ENCODE measurements around the gene GZF1. TPM values are rescaled to one million over a fixed set of nuclear protein-coding genes. Genes with fewer than 3 reads are reported as not detected.

GZF1 gene
- total RNA-seq, 1 donor from 2014 or later, result 24.9 TPM

DNA sequence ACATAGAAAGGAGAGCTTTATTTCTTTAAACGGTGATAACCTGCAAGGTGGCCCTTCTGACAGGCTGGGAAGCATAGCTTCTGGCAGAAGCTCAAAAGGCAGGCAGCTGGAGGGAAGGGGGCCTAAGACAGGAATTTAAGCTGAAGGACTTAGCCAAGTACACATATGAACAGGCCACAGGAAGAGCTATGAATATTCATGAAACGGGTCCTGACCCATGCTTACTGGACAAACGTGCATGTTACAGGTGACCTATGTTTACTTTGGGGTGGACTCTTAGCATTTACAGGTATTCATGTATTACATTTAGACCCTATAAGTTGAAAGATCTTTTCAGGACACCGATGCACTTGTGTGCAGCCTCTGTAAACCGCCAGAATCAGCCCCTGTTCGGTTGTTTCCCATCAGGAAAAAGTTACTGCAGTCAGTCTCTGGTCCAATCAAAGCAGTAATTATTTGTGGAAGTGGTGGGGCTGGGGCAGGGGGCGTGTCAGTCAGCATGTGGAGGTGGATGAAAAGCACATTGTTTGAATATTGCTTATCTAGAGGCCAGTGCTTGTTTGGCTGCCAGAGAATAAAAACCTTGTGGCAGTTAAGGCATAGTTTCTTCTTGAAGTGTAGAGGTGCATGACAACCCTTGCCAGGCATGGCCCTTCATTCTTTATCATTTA lies 2.9 kb upstream of the GZF1 start:
- TF ChIP-seq, protein P1, sequence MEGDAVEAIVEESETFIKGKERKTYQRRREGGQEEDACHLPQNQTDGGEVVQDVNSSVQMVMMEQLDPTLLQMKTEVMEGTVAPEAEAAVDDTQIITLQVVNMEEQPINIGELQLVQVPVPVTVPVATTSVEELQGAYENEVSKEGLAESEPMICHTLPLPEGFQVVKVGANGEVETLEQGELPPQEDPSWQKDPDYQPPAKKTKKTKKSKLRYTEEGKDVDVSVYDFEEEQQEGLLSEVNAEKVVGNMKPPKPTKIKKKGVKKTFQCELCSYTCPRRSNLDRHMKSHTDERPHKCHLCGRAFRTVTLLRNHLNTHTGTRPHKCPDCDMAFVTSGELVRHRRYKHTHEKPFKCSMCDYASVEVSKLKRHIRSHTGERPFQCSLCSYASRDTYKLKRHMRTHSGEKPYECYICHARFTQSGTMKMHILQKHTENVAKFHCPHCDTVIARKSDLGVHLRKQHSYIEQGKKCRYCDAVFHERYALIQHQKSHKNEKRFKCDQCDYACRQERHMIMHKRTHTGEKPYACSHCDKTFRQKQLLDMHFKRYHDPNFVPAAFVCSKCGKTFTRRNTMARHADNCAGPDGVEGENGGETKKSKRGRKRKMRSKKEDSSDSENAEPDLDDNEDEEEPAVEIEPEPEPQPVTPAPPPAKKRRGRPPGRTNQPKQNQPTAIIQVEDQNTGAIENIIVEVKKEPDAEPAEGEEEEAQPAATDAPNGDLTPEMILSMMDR (IDR thresholded peaks at IDR 0.05; ENCODE audit: borderline replicate concordance), result no peak
- H3K27ac ChIP-seq (replicated peaks), result peak overlapping the region; percentile 100
- H3K36me3 ChIP-seq, result peaks cover 8% of the 10 kb centered on the region
- peak overlapping the region; percentile 78 for H3K4me3 ChIP-seq
- no peak for DNase-seq
- H3K9me3 ChIP-seq (replicated peaks), result no peaks in the 10 kb centered on the region
- no peaks in the 10 kb centered on the region for H3K27me3 ChIP-seq (ENCODE audit: low read depth)
- intact Hi-C loops (cut with micrococcal nuclease), result no loop called here
- H3K4me1 ChIP-seq, result peaks cover 71% of the 10 kb centered on the region

DNA sequence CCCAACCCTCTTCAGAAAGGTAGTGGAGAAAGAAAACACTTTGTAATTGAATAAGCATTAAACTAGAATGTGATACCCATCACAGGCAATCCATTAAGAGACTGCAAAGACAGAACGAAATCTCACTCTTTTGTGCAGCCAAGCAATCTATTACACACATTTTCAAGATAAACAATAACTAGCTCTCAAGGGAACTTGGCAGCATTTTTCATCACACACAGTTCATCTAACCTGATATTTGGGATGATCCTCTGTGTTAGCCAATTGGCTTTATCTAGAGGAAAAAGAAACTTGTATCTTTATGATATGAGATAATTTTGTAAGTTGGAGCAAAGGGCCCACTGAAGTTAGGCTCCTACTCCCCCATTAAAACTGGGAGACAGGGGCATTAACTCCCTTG lies 1.5 kb upstream of the GZF1 start:
- Histone ChIP-seq H3K27me3 (ENCODE audit: low read depth) (no peaks in the 10 kb centered on the region), H3K9me3 (replicated peaks) (no peaks in the 10 kb centered on the region), H3K4me3 (peak overlapping the region; percentile 91), H3K4me1 (peaks cover 86% of the 10 kb centered on the region), H3K36me3 (peaks cover 16% of the 10 kb centered on the region), H3K27ac (replicated peaks) (peak overlapping the region; percentile 100)
- DNase-seq, result no peak
- intact Hi-C loops (cut with micrococcal nuclease), result no loop called here
- TF ChIP-seq, protein P1 (IDR thresholded peaks at IDR 0.05; ENCODE audit: borderline replicate concordance), result no peak

DNA sequence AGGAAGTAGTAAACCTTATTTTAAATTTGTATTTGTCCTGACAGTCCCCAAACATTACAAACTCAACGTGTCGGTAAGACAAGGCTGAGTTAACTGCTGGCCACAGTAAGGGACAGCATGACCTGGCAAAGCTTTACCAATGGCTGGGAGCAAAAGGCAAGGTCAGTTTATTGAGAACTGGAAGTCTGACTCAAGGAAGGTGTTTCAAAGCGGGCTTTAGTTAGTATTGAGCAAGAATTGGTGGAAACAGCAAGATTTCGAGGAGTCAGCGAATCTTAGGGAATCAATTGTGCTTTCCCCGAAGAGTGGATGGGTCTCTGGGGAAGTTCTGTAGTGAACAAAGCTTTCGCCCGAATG lies 885 bp upstream of the GZF1 start:
- intact Hi-C loops (cut with micrococcal nuclease), result no loop called here
- H3K36me3 ChIP-seq, result peaks cover 21% of the 10 kb centered on the region
- H3K4me1 ChIP-seq, result peaks cover 88% of the 10 kb centered on the region
- H3K9me3 ChIP-seq (replicated peaks), result no peaks in the 10 kb centered on the region
- H3K27ac ChIP-seq (replicated peaks), result peak overlapping the region; percentile 100
- TF ChIP-seq, protein P1 (IDR thresholded peaks at IDR 0.05; ENCODE audit: borderline replicate concordance), result no peak
- no peak for DNase-seq
- H3K27me3 ChIP-seq (ENCODE audit: low read depth), result no peaks in the 10 kb centered on the region
- H3K4me3 ChIP-seq, result peak overlapping the region; percentile 91

DNA sequence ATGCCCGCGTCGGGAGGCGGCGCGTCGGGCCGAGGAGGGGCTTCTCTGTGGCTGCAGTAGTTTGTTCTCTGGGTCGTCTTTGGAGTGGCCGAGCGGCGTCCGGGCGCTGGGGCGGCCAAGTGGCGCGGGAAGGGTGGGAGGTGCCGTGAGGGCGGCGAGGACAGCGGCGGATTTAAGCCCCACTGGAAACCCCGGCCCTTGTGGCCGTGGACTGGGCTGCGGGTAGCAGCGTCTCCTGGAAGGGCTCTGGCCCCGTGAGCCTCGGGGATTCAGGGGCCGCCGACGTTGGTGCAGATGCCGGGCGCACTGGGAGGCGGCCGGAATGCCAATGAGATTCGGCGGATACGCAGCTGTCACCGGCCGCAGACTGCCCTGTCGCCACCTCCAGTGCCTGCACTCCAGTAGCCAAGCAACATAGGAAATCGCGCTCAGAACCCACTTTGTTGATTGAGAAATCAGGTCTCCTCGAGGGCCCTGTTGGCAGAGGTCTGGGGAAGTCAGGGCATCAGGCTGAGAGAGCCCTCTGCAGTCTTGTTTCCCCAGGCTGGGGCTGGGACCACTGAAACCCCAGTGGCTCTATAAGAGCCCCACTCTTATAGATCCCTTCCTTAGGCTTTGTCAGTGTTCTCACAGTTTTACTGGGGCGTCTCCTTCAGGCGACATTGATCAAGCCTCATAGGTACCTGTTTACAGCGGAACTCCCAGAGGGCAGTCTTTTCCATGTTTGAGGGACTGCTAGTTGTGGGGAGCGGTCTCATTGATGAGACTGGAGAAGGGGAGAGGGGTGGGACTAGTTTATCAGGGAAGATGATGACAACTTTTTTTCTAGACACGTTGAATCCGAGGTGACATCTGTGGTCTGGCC lies 642 bp downstream of the GZF1 start:
- intact Hi-C loops (cut with micrococcal nuclease), result no loop called here
- H3K4me3 ChIP-seq, result peak overlapping the region; percentile 91
- peak; percentile 51 for DNase-seq
- peak overlapping the region; percentile 100 for H3K27ac ChIP-seq (replicated peaks)
- H3K4me1 ChIP-seq, result peaks cover 88% of the 10 kb centered on the region
- H3K9me3 ChIP-seq (replicated peaks), result no peaks in the 10 kb centered on the region
- H3K27me3 ChIP-seq (ENCODE audit: low read depth), result no peaks in the 10 kb centered on the region
- TF ChIP-seq, protein P1 (IDR thresholded peaks at IDR 0.05; ENCODE audit: borderline replicate concordance), result no peak
- H3K36me3 ChIP-seq, result peaks cover 28% of the 10 kb centered on the region

DNA sequence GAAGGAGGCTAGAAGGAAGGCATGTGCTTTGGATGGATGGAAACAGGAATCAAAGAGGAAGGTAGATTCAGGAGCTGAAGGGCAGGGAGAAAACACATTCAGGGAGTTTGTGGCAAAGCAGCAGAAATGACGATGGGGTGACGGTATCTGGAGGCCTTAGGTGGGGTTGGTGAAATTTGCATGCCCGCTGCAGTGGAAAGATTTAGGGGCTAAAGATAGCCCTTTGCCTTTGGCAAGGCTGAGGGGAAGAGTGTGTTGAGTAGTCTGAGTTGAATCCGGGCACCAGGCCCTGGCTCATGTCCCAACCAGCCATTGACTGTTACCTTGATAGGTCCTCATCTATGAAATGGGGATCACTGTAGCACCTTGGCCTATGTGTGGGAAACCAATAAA lies 1.3 kb downstream of the GZF1 start:
- Histone ChIP-seq H3K27me3 (ENCODE audit: low read depth) (no peaks in the 10 kb centered on the region), H3K36me3 (peaks cover 34% of the 10 kb centered on the region), H3K4me3 (peak overlapping the region; percentile 91), H3K27ac (replicated peaks) (peak overlapping the region; percentile 100), H3K4me1 (peaks cover 93% of the 10 kb centered on the region), H3K9me3 (replicated peaks) (no peaks in the 10 kb centered on the region)
- peak; percentile 69 for DNase-seq
- intact Hi-C loops (cut with micrococcal nuclease), result no loop called here
- TF ChIP-seq, protein P1 (IDR thresholded peaks at IDR 0.05; ENCODE audit: borderline replicate concordance), result no peak
